GM12892 (cell line): ENCODE data around the gene PGM1.

Source experiments
- POLR2A ChIP-seq: IDR thresholded peaks from 2 replicates; pipeline ENCODE4 v1.6.1; 2011; ENCODE audit warnings: low read depth, low read length, control low read depth
- POLR2AphosphoS5 ChIP-seq: IDR thresholded peaks from 2 replicates; pipeline ENCODE4 v1.6.1; 2011; ENCODE audit warnings: low read depth, low read length, control low read depth

DNA sequence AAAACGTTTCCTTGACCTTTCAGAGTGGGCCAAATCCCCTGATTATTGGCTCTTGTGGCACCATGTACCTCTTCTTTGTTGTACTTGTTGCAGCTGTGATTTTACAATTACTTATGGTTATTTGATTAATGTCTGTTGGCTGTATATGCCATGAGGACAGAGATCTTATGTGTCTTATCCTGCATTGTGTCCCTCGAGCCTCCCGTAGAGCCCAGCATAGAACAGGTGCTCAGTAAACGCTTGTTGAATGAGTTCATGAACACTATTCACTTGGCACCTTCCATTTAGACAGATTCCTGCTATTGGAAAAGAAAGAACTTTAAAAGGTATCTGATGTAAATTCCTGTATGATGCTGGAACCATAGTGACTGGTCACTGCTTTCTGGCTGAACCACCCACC lies 48.4 kb downstream of the PGM1 start:
- no peak for TF ChIP-seq POLR2AphosphoS5
- no peak for TF ChIP-seq POLR2A
